NB4 (cell line): ENCODE measurements around the gene NAT8.

Source experiments
- CTCF ChIP-seq: IDR thresholded peaks from one replicate; pipeline ENCODE4 v1.5.1; 2012; ENCODE audit warnings: low read depth, low read length
- MYC ChIP-seq: IDR thresholded peaks from 2 replicates; pipeline ENCODE4 v1.6.1; 2011; ENCODE audit warnings: low read depth, low read length
- POLR2A ChIP-seq: IDR thresholded peaks from 2 replicates; pipeline ENCODE4 v1.6.1; 2011; ENCODE audit warnings: mild to moderate bottlenecking; ENCODE audit not compliant: insufficient read length; ENCODE audit errors: extremely low read depth

GRCh38 chr2:73593680-73594079 is 48.5 kb downstream of the NAT8 start:
- TF ChIP-seq CTCF (no peak), POLR2A (no peak), MYC (no peak)
